NCI-H526 treated with DMSO at 0.1 percent for 48 hours (cell line): Measurements from ENCODE around the gene HPCAL1.

Experiments used
- DNase-seq: peaks from one replicate; lab custom pipeline; 2025; lab: John Stamatoyannopoulos, UW

The HPCAL1 gene

DNA sequence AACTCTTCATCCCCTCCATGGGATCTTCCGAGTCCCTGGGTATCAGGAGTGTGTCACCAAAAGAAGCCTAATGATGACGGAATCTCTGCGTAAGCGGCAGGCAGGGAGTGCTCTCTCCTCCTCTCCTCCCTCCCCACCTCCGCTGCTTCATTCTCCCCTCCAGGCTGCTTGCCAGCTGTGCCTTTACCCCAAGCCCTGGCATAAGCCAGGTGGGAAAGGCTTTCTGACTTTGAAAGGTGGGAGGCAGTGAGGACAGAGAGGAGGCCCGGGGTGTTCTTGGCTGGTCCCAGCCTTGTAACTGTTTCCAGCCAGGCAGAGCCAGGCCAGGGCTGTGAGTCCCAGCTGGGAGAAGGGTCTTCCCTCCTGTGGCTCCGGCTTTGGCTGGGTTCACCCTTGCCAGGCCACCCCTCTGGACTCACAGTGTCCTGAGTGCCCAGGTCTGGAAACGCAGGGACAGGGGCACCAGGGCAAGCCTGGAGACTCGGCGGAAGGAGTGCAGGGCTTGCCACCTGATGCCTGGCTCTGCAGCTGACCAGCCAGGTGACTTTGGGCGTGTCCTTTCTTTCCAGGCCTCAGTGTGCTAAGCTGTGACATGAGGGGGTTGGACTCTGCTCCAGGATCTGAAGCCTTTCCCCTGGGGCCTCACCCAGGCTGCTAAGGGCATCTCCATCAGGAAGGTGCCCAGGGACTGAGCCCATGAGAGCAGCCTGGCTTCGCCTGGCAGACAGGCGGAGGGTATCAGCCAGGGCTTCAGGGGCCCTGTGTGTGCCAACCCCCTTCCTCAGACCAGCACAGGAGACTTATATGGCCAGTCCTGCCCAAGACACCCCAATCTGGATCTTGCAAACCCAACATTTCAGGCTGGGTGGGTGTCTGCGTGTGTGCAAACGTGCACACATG, 32.7 kb upstream of the HPCAL1 start:
- DNase-seq, result no peak

DNA sequence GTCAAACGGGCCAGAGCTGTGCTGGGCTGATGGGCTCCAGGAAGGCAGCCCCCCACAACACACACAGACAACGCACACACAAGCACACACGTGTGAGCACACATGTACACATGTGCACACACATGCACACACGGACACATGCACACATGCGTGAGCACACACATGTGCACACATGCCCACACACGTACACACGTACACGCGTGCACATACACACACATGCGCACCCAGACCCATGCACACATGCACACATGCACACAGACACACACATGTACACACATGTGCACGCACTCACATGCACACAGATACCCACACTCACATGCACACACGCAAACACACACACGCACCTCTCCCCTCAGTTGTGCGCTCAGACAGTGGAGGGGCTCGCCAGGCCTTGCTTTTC, 31.2 kb upstream of the HPCAL1 start:
- DNase-seq, result no peak

DNA sequence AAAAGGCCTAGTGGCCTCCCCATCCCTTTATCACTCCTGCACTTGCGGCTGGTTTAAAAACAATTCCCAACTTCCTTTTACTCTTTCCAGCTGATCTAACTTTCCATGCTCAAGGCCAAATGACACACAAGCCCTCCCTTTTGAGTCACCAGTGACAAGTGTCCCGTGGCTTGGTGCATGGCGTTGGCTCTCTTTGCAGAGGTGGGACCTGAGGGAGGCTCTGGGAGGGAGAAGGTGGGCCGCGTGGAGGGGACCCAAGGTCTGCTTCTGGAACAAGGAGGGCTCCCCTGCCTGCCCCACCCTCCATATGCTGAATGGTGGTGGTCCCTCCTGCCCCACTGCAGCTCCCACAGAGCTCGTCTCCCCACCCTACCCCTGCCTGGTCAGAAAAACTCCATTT, 30.8 kb upstream of the HPCAL1 start:
- DNase-seq, result no peak

DNA sequence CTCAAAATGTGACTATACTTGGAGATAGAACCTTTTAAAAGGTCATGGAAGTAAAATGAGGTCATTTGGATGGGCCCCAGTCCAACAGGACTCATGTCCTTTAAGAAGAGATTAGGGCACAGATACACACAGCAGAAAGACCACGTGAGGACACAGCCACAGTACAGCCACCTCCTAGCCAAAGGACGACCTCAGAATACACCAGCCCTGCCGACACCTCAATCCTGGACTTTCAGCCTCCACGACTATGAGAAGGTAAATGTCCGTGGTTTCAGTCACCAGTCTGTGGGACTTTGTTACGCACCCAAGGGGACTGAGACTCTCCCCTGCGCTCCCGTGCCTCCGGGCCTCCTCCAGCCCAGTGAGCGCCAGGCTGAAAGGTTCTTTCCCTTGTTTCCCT, 30.2 kb upstream of the HPCAL1 start:
- no peak for DNase-seq

DNA sequence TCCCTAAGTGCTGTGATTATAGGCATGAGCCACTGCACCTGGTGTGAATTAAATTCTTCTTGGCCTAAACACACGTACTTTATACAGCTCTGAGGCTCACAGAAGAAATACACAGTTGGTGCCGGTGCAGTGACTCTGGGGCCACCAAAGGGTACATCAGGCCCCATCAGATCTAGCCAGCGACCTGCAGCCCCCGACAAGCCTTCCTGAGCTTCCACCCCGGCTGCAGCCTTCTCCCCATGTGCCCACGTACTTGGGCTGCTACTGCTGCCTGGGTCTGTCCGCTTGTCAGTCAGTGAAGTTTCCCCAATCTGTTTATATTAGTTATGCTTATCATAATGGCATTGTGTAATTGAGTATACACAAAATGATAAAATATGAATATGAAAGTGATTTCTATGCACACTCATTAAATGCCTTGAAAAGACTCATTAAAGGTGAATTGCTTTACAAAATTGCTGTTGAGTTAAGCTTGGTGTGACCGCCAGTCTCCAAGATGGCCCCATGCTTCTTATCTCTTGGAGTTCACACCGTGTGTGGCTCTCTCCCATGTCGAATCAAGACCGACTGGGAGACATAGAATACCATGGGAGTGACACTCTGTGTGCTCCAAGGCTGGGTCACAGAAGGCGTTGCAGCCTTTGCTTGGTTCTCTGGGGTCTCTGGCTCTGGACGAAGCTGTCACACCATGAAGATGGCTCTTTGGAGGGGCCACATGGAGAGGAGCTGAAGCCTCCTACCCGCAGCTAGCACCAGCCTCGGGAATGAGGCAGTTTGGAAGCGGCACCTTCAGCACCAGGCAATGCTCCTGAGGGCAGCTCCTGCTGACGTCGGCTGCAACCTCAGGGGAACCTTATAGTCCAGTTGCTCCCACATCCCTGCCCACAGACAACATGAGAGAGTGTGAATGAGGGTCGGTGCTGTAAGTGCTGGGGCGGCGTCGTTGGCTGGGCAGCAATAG, 29.2 kb upstream of the HPCAL1 start:
- DNase-seq, result no peak

DNA sequence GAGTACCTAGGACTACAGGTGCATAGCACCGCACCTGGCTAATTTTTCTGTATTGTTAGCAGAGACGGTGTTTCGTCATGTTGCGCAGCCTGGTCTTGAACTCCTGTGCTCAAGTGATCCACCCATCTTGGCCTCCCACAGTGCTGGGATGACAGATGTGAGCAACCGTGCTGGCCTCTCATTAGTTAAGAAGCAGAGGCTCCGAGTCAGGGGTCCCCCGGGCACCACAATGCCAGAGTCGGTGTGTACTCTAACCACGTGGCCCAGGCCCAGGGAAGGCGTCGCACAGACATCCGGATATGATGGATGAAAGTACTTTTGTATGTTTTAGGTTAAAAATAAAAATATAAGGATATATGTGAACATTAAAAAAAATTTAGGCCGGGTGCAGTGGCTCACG, 28.3 kb upstream of the HPCAL1 start:
- no peak for DNase-seq

DNA sequence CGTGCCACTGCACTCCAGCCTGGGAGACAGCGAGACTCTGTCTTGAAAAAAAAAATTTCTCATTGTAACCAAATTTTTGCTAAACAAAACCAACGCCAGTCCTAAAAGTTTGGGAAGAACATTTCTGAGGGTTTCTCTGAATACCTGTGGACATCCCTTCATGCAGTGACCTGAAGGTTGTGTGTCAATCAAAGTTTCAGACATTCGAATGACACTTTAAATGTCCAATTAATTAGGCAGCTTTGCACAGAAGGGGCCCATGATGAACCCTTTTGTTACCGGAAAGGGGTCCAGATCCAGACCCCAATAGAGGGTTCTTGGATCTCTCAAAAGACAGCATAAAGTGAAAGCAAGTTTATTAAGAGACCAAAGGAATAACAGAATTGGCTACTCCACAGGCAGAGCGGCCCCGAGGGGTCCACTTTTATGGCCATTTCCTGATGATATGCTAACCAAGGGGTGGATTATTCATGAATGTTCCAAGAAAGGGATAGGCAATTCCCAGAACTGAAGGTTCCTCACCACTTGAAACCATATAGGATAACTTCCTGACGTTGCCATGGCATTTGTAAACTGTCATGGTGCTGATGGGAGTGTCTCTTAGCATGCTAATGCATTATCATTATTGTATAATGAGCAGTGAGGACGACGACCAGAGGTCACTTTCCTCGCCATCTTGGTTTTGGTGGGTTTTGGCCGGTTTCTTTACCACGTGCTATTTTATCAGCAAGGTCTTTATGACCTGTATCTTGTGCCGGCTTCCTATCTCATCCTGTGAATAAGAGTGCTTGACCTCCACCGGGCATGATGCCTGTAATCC, 27.5 kb upstream of the HPCAL1 start:
- DNase-seq, result no peak

DNA sequence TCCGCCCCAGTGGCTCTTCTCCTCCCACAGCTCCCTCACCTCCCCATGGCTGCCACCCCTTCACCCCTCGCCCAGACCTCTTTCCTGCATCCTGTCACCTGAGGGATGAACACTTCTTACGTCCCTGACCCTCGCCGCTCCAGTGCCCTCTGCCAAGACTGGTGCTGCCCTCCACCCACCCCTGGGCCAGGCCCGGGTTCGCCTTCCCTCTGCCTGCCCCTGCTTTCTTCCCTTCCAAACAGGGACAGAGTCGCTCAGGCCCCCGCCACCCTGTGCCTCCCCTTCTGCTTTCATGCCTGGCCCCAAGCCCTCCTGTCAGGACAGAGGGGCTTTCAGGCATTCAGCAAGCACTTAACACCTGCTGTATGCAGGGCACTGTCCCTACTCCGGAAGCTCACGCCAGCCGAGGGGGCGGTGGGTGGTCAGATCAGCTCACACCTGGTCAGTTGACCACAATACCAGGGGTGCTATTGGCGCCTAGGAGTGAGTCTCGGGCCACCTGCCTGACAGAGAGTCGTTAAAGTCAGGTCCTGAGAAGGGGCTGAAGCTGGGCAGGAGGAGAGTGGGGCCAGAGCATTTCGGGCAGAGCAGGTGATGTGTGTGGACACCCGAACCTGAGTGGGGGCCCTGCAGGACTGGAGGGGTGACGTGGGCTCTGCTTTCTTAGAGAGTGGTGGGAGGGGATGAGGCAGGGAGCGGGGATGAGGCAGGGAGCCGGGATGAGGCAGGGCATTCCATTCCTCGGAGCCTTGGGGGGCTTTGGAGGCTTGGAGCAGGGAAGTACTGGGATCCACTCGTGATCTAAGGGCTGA, 26.0 kb upstream of the HPCAL1 start:
- DNase-seq, result no peak

DNA sequence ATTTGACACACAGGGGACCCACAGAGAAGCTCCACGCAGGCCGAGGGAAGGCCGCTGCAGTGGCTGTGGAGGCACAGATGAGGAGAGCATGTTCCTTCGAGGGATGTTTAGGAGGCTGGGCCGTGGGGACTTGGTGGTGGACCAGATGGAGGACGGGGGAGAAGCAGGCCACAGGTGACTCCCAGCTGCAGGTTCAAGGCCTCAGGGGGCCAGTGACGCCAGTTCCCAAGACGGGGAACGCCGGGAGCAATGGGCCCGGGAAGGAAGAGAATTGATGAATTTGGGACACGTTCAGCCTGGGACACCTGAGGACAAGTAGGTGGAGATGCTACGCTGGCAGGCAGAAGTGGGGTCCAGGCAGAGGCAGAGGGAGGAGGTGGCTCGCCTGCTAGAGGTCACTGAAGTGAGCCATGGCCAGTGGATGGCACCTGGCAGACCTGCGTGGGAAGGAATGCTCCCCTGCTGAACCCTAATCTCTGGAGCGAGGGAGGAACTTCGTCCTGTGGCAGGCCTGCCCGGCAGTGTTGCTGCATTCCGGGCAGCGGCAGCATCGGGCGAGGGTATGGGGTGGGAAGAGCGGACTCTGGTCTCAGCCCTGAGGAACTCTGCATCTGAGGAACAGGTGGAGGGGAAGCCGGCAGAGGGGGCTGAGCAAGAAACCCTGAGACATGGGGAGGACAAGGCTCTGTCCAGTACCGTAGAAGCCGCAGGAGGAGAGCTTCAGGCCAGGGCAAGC, 25.2 kb upstream of the HPCAL1 start:
- no peak for DNase-seq

DNA sequence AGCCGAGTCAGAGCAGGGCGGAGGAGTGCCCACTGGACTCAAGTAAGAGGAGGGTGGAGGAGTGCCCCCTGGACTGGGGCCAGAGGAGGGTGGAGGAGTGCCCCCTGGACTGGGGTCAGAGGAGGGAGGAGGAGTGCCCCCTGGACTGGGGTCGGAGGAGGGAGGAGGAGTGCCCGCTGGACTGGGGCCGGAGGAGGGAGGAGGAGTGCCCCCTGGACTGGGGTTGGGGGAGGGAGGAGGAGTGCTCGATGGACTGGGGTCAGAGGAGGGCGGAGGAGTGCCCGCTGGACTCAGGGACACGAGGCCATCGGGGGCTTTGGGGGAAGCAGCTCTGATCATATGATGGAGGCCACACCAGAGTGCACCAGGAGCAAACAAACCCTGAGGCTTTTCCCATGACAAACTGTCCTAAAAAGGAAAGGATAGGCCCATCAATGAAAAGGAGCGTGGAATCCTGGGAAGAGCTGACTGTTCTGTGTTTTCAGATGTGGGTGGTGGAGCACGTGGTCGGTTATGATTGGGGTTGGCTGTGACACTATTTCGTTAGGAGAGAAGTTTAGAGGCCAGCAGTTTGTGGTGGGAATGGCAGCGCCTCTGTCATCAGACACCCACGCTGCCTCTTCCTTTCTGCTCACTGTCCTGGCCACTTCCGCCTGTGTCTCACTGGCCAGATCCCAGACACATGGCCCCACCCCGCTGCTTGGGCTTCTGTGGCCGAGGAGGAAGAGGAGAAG, 24.5 kb upstream of the HPCAL1 start:
- DNase-seq, result no peak

DNA sequence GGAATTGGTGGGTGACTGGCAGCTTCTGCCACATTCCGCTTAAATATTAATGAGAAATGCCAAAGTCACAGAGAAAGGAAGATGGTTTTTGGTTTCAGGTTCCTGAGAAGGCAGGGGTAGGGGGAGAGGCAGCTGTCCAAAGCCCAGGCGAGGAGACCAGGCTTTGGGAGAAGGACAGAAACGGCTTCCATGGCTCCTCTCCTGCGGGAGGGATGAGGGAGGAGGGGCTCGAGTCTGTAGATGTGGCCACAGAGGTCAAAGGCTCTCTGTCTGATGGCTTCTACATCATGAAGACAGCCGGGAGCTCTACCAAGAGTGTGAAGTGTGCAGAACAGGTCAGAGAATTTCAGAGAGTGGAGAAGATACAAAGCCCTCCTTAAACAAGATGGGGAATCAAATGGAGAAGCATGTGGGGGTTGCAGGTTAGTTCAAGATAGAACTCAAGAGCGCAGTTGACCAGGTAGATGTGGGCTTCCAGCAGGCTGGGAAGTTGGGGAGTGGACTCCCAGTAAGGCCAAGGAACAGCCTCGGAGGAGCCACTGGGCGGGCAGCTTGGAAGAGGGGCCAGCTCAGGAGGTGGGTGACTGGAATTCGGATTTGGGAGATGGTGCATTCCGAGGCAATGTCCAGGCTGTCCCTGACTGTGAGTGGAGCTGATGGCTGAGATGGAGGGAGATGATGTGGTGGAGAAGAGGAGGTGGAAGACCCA, 23.8 kb upstream of the HPCAL1 start:
- DNase-seq, result no peak

DNA sequence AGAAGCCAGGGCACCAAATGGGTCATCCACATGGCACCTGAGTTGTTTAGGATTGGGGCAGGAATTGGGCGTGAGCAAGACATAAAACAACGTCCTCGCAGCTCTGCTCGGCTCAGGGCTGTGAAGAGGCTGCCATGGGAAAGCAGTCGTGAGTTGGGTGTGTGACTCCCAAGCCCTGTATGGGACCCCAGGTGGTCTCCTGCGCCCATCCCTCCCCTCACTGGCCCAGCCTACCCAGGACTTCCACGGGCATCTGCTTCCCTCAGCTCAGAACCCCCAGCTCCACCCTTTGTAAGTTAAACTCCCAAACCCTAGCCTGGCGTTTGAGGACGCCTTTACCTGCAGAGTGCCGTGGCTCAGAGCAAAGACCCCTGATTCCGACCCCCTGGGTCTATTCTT, 23.2 kb upstream of the HPCAL1 start:
- no peak for DNase-seq

DNA sequence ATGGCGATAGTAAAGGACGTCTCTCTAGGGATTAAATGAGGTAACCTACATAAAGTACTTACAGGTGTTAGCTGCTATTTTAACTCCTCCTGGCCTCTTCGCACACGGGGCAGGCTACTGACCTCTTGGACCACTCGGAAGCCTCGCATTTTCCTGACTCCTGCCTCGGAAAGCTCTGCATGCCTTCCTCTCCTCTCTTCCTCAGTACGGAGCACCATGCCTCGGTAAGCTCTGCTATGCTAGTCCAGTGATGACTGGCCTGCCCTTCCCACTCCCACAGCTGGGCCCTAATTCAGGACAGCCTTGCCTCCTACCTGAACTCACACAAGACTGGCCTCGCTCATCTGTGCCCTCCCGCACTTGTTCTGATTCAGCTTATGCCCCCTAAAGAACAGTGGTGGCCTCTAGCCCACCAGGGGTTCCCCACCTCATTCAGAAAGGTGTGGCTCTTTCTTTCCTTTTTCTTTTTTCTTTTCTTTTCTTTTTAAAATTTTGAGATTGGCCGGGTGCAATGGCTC, 22.7 kb upstream of the HPCAL1 start:
- DNase-seq, result no peak

DNA sequence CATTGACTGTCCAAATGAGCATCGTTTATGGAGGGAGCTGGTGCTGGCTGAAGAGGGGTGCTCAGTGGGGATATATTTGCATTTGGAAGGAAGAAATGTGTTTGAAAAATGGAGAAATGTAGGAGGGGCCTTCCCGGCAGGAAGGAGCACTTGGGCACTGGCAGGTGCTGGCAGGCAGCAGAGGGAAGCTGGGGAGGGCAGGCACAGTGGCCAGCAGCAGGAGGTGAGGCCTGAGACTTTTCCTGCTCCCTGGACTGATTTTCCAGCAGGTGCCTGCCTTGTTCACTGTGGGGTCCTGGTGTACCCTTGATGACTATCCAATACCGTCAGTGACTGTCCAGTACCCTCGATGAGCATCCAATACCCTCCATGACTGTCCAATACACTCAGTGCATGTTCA, 20.8 kb upstream of the HPCAL1 start:
- no peak for DNase-seq

DNA sequence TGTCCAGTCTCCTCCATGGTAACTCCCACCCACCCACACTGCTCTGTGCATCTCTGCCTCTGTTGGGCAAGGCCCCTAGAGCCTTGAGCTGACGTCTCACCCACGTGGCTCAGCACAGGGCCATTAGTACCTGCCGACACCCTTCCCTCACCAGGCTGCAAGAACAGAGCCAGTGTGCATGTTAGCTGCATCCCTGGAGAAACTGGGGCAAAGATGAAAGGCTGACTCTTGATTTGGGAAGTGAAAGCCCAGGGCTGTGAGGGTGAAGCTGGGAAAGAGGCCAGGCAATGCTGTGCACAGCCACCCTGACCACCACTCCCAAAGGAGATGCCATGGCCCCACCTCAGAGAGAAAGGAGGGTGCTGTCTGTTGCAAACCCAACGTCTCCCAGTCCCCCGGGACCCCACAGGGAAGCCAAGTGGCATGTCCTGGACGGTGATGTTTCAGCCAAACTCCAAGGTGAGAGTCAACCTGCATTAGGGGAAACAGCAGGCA, 20.0 kb upstream of the HPCAL1 start:
- DNase-seq, result no peak

DNA sequence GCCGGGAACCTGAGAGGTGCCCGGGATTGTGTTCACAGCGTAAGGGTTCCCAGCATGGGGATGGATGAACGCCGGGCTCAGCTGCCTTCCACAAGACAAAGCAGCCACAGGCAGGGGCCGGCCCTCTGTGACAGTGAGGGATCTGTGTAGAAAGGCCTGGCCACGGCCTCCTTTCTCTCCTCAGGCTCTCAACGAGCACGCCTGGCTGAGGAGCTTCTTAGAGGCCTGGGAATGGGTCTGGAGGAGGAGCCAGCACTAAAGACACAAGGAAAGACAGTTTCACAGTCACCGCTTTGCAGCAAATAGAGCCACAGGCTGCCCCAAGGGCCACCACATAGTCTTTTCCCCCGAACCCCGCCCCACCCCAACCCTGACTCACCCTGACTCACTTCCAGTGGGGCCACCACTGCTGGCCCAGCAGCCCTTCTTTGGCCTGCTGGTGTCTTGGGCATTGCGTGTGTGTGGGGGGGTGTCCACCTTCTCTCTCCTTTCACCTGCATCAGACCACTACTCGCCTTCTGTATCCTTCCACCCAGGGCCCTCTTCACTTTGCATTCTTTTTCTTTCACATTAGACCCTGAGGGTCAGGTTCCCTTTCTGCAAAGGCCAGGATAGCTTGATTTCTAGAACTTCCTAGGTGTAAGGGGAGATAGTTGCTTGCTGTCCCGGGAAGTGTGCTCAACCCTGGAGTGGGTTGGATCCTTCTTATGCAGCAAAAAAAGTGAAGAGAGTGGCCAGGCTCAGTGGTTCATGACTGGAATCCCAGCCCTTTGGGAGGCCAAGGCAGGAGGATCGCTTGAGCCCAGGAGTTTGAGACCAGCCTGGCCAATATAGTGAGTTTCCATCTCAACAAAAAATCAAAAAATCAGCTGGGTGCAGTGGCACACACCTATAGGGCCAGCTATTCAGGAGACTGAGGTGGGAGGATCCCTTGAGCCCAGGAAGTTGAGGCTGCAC, 19.3 kb upstream of the HPCAL1 start:
- DNase-seq, result no peak

DNA sequence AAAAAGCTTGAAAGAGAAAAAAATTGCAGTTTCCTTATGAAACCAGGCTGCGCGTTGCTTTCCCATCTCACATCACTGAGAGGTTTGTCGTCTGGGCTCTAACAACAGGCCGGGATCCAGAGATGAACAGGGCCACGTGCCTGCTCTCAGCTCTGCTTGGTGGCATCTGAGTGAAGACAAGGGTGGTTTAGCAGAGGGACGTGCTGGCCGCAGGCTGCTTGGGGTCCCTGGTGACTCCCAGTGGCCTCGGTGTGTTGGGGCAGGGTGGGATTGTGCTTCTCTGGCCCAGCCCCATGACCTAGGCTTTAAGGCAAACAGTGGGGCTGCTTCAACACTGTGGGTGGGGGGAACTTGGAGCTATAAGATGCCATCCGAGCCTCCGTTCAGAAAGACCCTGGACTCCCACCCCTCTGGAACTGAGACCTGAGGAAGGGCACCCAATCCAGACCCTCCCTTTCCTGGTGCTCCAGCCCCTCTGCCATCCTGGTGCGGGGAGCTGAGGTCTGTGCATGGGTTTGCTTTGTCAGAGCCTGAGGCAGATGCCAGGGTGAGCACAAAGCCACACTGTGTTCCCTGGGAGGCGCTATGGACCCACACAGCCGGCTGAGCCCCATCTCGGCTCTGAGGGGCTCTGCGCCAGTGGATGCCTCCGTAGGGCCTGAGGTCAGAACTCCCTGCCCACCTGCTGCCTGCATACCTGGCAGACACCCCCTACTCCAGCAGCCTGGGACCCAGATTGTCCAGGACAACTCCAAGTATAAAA, 18.4 kb upstream of the HPCAL1 start:
- DNase-seq, result no peak
